NOMO-1 treated with dmso at 0.1 percent for 144 hours (cell line): Measurements from ENCODE around the gene NYAP1.

Experiments used
- DNase-seq: peaks from one replicate; lab custom pipeline; 2025; ENCODE audit not compliant: unreplicated experiment; lab: John Stamatoyannopoulos, UW

Gene NYAP1

DNA sequence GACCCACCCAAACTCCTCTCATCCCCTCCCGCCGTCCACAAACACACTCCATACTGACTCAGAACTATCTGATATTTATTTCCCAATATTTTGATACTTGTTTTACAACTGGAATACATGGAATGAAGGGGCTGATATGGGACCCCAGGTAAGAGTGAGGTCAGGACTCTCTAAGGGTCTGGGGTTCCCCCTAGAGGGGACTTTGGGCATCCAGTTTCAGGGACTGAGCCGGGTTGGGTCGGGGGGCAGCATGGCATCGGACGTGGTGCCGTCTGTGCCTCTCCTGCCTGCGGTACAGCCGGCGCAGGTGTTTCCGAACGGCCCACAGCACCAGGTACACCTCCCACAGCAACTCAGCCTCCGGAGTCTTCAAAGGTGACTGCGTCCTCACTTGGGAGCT, 27.2 kb upstream of the NYAP1 start:
- no peak for DNase-seq

DNA sequence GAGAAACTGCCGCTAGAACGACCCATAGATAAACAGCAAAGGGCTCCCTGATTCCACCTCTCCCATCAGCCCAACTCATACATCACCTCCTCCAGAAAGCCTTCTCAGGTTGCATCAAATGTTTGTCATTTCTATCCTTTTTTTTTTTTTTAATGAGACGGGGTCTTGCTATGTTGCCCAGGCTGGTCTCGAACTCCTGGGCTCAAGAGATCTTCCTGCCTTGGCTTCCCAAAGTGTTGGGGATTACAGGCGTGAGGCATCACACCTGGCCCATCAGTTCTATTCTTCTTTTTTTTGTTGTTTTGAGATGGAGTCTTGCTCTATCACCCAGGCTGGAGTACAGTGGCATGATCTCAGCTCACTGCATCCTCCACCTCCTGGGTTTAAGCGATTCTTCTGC, 26.7 kb upstream of the NYAP1 start:
- no peak for DNase-seq

DNA sequence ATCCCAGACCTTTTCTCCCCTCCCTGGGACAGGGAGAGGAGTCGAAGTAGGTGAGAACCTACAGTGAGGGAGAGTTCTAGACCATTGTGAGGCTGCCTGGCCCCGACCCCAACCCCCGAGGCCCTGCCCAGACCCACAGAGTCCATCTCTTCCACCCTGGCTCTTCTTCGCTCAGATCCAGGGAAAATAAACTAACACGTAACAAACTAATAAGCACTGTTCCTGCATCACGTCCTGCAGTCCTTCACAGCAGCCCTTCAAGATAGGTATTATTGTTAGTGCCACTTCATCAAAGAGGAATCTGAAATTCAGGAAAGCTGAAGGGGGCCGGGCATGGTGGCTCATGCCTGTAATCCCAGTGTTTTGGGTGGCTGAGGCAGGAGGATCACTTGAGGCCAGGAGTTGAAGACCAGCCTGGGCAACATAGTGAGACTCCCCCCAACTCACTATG, 19.5 kb upstream of the NYAP1 start, which contains the start of gene SPACDR:
Gene SPACDR (minus strand): TSS at position 51 of the 451 bp plus-strand sequence. CDS start 235 bp downstream, outside the sequence.
- no peak for DNase-seq

DNA sequence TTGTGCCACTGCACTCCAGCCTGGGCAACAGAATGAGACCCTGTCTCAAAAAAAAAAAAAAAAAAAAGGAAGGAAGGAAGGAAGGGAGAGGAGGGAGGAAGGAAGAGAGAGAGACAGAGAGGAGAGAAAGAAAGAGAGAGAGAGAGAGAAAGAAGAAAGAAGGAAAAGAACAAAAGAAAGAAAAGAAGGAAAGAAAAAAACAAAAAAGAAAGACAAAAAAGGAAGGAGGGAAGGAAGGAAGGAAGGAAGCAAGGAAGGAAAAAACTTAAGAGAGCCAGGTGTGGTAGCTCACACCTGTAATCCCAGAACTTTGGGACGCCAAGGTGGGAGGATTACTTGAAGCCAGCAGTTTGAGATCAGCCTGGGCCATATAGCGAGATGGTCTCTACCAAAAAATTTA, 18.9 kb upstream of the NYAP1 start:
- DNase-seq: no peak

DNA sequence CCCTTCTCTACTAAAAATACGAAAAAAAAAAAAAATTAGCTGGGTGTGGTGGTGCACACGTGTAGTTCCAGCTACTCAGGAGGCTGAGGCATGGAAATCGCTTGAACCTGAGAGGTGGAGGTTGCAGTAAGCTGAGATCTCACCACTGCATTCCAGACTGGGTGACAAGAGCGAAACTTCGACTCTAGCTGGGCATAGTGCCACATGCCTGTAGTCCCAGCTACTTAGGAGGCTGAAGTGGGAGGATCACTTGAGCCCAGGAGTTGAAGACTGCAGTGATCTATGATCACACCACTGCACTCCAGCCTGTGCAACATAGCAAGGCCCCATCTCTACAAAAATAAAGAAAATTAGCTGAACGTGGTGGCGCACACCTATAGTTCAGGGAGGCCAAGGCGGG, 18.4 kb upstream of the NYAP1 start:
- DNase-seq: no peak

DNA sequence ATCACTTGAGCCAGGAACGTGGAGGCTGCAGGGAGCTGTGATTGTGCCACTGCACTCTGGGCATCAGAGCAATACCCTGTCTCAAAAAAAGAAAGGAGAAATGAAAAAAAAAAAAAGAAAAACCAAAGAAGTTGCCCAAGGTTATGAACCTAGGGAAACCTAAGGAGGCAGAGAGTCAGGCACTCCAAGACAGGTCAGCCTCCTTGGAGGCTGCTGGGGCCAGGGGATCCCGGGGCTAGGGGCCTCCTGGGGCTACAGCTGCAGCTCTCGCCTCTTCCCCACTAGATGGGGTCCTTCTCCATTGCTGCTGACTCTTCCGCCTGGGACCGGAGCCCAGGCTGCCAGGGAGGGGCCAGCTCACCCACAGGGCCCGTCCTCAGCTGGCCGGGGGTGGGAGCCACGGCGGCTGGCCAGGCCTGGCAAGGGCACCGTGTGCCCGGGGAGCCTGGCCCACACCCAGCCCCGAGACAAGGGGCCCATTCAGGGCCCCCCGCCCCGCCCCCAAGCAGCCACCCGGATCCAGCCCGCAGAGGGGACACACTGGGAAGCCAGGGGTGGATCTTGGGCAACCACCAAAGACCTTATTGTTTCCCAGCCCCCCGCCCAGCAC, 17.9 kb upstream of the NYAP1 start:
- no peak for DNase-seq

DNA sequence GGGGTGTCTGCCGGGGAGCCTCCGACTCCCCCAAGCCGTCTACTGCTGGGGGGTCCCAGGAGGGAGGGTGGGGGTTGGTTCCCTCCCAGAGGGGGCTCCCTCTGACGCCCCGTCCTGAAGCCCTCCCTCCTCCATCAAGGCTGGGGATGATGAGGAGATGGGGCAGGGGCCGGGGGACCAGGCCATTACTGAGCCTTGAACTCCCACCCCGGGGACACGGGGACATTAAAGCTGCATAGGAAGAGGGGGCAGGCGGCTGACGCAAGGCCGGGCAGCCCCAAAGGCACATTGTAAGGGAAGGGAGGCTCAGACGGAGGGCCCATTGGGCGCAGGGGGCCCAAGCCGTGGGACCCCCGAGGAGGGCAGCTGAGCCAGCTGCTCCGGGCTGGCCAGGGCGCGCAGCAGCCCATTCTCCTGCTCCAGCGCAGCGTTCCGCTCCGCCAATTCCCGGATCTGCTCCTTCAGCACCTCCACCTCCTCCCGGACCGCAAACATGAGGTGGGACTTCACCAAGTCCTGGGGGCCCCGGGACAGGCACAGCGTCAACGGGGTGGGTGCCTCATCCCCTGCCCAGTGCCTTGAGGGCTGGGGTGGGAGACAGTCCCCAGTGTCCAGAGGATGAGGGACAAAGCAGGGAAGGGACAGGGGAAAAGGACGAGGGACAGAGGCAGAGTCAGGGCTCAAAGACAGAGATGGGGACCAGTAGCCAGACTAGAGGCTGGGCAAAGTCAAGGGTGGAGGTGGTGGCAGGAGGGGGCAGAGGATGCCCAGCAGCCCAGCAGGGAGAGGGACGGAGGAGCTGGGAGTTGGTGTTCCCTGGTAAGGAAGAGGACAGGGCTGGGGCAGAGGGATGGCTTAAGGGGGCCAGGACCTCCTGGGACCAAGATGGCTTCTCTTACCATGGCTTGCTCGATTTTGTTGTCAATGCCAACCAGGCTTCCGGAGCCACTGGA, 16.8 kb upstream of the NYAP1 start:
- DNase-seq: no peak

DNA sequence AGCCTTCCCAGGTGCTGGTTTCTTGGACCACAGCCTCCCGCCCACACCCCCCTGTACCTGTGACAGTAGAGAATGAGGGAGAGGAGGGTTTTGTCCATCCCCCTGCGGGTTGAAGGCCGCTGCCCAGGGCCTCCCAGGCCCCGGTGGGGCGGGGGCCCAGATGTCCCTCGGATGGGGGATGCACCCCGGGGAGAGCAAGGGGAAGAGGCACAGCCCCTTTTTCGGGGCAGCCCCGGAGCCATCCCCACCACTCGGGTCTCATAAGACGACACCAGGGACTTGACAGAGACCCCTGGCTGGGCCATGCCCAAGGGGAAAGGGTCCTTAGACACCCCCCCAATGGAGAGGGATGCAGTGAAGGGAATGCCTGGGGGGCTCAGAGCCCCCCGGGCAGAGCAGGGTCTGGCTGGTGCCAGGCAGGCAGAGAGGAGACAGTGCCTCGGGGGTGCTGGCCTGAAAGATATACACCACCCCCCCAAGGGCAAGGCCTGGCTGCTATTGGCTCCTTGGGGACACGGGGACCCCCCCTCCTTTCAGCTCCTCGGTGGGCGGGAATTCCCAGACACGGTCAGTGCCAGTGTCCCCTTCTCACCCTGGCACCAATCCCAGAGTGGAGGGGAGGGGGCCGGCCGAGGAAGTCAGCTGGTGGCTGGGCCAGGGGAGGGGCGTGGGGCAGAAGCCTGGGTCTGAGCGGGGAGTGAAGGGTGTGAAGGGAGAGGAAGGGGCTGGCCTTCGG, 15.9 kb upstream of the NYAP1 start:
- DNase-seq: no peak

DNA sequence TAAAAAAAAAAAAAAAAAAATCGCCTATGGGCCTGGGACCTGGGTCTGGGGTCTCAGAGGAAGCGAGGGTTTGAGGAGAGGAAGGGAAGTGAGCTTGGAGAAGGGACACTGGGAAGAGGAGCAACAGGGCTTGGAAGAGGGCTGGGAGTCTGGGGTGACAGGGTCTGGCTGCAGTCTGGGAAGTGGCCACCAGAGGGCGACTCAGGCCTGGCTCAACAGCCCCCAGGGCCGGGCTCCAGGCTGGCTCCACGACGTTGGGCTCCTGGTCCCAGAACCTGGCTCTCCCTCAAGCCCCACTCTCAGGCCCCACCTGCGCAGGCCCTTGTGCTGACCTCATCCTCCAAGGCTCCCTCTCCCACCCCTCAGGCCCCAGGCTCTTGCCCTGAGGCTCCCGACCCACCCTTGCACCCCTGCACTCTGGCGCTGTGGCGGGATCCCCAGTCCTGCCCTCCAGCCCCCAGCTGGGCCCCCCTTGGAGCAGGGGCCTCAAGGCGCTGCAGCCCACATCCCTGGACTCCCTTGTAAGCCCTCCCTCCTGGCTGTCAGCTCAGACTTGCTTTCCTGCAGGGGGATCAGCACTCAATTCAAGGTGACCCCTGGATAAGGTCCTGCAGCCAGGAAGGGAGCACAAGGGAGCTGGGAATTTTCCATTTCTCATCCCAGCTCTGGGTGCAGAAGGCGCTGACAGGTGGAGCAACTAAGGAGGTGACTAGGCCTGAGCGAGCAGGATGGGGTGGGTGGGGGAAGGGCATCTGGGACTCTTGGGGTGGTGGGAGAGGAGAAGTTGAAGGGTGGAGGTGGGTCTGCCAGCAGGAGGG, 14.3 kb upstream of the NYAP1 start:
- DNase-seq: peak; percentile 52

DNA sequence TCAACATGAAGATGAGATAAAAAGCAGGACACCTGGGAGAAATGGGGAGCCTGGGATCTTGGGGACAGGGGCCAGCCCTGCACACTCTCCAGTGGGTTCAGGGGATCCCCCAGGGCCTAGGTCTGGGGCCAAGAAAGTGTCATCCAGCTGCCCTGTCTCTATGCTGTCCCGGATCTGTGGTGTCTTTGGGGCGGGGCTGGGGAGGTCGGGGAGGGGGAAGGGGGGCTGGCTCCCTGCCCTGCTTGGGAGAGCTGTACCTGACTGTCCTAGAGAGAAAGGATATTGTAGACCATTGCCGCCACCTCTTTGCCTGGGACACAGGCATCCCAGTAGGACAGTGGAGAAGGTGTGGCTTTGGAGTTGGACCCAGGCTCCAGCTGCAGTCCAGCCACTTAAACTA, 12.7 kb upstream of the NYAP1 start:
- DNase-seq: no peak

DNA sequence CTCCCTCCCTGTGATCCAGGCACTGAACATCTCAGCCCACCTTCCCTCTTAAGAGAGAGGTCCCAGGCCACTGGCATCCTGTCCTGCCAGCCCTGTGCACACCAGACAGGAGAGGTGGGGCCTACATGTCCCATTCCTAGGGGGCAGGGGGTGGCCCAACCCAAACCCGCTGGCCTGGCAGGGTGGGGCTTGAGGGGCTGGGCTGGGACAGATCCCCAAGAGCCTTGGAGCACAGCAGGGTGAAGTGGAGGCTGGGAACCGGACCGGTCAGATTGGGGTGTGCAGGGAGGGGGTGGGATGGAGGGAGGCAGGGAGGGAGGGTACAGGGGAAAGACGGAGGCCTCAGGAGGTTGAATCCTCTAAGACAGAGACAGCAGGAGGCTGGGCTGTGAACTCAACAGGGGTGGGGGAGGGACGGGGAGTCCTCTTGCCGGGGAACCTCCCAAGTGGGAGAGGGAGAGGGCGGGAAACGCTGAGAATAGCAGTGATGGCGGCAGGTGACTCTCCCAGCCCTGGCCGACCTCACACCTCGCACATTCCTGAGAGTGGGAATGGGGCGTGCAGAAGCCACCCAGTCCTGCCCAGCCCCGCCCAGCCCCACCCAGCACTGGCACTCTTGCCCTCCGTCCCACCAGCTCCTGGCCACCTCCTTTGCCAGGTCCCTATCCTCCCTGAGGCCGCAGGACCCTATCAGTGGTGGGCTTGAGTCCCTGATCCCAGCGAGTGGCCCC, 11.4 kb upstream of the NYAP1 start:
- DNase-seq: no peak

DNA sequence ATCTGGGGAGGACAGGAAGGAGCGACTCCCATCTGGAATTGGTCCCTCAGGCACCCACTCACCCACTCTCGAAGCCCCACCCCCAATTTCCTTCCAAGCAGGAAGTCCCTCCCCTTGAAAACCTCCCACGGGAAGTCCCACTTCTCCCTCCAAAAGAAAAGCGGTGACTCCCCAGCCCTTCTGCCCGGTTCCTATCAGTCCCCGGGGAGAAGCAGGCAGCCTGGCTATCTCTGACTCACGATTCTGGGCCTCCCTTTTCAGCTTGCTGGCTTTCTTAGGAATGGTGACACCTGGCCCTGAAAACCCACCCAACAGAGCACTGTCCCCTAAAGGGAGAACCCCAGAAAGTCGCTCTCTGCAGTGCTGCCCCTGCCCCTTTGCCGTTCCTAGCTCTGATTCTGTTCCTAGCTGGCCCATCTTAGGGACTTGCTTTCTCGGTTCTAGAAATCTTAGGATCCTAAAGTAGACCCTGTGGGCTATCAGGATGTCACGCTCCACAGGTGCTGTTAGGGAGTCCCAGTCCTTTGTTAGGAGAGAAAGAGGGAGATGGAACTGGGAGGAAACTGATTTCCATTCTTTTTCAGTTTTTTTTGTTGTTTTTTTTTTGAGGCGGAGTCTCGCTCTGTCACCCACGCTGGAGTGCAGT, 10.8 kb upstream of the NYAP1 start:
- no peak for DNase-seq

DNA sequence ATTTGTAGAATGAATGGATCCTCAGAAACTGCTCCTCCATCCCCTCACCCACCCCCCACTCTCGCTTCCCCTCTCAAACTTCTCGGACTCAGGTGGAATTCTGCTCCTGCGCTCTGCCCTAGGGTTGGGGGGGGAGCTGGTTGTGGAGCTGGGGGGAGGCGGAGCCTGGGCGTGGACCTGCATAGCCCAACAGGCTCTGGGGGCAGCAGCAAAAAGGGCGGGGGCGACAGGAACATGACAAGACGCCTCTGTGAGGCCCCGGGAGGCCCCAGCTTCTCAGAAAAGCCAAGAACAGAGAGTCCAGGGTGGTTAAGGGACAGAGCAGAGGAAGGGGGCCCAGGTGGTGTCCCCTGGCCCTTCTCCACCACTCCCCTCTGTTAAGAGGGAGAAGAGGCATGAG, 8.2 kb upstream of the NYAP1 start:
- no peak for DNase-seq

DNA sequence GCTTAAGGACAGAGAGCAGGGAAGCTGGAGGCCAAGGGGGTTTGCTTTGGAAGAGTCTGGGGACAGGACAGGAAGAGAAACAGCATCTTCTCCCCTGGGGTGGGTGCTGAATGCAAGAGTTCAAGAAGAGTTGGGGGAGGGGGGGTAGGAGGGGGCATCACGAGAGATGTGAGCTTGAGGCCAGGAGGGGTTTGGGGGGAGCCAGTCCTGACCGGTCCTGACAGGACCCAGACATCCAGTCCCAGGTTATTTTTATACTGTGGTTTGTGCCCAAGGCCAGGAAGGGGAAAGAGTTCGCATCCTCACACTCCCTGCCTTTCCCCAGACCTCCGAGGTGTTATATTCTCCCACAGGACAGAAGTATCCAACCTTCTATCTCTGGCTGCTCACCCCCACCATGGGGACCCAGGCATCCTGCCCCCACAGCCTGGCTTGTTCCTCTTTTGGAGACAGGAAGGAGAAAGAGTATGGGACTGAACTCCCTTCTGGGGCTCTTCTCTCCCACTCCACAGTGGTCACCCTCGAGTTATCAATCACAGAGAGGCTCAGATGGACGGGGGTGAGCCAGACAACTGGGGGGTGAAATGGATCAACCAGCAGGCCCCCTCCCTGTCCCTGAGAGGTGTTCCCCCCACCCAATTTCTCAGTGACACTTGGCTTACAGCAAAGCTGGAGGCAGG, 7.5 kb upstream of the NYAP1 start:
- no peak for DNase-seq

DNA sequence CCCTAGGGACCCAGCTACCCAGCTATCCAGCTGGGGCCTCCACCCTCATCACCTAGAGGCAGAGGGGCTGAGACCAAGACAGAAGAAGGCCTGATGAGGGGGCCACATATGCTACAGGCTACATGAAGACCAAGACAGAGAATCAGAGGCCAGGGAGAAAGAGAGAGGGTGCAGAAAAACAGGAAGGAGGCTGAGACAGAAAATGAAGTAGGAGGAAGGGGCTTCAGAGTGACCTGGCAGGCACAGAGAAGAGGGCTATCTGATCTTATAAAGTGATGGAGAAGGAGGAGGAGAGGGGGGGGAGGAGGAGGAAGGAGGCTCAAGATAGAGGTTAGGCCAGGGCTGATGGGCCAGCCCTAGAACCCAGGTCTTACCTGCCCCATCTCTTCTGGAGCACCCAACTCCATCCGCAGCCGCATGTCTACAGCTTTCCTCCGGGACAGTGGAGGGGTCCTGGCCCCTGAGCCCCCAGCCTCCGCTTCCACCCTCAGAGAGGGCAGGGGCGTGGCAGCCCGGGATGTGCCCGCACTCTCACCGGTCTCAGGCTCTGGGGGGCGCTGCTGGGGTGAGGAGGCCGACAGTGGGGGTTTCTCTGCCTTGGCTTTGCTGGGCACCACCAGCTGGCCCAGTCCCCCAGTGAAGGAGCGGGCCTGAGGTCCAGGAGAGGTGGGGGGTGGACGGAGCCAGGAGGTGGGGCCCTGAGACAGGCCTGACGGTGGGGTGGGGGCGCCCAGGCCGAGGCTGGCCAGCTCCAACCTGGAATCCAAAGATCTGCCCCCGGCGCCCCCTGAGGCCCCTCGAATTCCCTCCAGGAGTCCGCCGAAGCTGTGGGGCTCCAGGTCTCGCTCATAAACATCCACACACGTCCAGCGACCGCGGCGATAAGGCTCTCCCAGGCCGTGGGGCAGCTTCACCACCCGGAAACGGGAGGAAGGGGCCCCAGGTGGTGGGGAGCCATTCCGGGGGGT, 6.5 kb upstream of the NYAP1 start:
- no peak for DNase-seq

DNA sequence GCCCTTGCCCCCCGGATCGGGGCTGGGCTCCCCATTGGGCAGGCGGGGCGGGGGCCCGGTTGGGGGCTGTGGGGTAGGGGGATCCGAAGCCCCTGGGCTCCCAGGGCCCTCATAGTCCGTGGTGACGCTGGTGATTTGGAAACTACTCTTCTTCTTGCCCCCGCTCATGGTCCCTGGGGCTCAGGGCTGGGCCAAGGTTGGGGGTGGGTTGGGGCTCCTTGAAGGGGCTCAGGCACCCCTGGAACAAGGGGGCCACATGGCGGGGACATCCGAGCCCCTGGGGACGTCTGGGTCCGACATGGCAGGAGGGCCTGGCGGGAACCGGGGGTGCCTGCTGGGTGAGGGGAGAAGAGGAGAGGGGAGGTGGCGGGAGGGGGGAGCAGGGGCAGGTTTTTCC, 5.9 kb upstream of the NYAP1 start:
- DNase-seq: no peak

DNA sequence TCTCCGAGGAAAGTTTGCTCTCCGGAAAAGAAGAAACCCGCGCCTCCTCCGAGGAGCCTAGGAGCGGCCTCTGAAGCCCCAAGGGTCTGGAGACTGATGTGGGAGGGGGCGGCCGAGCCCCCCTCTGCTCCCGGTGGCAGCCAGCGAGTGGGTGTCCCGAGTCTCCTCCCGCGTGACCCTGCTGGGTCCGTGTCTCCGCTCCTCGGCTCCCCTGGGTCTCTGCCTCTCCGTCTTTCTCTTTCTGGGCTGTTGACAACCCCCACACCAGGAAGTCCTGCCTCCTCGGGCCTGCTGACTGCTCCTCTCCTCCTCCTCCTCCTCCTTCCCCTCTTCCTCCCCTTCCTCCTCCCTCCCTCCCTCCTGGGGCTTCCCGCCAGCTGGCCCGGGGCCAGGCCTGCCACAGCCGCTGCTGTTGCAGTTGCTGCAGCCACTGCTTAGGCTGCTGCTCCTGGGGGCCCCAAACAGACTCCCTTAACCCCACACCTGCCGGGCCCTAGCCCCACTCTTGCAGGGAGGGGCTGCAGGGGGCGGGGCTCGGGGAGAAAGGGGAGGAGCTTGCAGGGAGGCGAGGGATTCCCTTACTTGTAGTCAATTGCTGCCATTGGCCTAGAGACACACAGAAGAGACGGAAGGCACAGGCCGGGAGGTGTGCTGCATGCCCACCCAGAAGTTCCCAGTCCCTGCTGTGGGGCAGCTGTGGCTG, 4.6 kb upstream of the NYAP1 start, which contains the start of gene TSC22D4:
Gene TSC22D4 (minus strand): TSS at position 257 of the 703 bp plus-strand sequence. CDS start 1,176 bp downstream, outside the sequence.
- peak; percentile 100 for DNase-seq
